SKM-1 treated with dmso at 0.1 percent for 144 hours (cell line): ENCODE data around the gene CTU2.
"Not testable (repeated sequence)": the region's sequence is repeated elsewhere in the genome, so short reads cannot be mapped to it uniquely, and the experiment has no call there.

Experiments used
- DNase-seq: peaks from one replicate; lab custom pipeline; 2025; ENCODE audit not compliant: unreplicated experiment; lab: John Stamatoyannopoulos, UW

Gene CTU2

GRCh38 chr16:88706229-88706964 lies at the start of gene CTU2, which contains the start of gene RNF166:
CTU2 (plus strand) TSS chr16:88706503; CDS start chr16:88706531, 28 bp downstream.
RNF166 (minus strand) TSS chr16:88706408; CDS start chr16:88706325, 83 bp downstream.
- peak; percentile 70 for DNase-seq

- no peak for DNase-seq
Measured at GRCh38 chr16:88657371-88657770, 48.9 kb upstream of the CTU2 start.

- no peak for DNase-seq
Measured at GRCh38 chr16:88658714-88659113, 47.6 kb upstream of the CTU2 start.

GRCh38 chr16:88659160-88659559 lies 47.1 kb upstream of the CTU2 start:
- DNase-seq: no peak

- DNase-seq: no peak
Measured at GRCh38 chr16:88661468-88661867, 44.8 kb upstream of the CTU2 start.

GRCh38 chr16:88662222-88662842 lies 44.0 kb upstream of the CTU2 start:
- no peak for DNase-seq

- peak; percentile 97 for DNase-seq
Measured at GRCh38 chr16:88662843-88663606, 43.3 kb upstream of the CTU2 start, which contains the start of gene MVD. MVD (minus strand) TSS chr16:88663091; CDS start chr16:88663080, 11 bp downstream.

GRCh38 chr16:88665148-88665547 lies 41.2 kb upstream of the CTU2 start:
- DNase-seq: no peak

GRCh38 chr16:88665570-88665969 lies 40.7 kb upstream of the CTU2 start:
- no peak for DNase-seq

GRCh38 chr16:88667461-88667860 lies 38.8 kb upstream of the CTU2 start:
- DNase-seq: no peak

- DNase-seq: not testable (repeated sequence)
Measured at GRCh38 chr16:88669493-88669892, 36.8 kb upstream of the CTU2 start.

- no peak for DNase-seq
Measured at GRCh38 chr16:88669980-88670379, 36.3 kb upstream of the CTU2 start.

- no peak for DNase-seq
Measured at GRCh38 chr16:88671806-88672205, 34.5 kb upstream of the CTU2 start.

- no peak for DNase-seq
Measured at GRCh38 chr16:88672776-88673175, 33.5 kb upstream of the CTU2 start.

- DNase-seq: no peak
Measured at GRCh38 chr16:88673716-88674379, 32.5 kb upstream of the CTU2 start.

- no peak for DNase-seq
Measured at GRCh38 chr16:88676502-88677242, 29.6 kb upstream of the CTU2 start.

GRCh38 chr16:88677721-88678120 lies 28.6 kb upstream of the CTU2 start:
- DNase-seq: no peak

GRCh38 chr16:88678224-88678979 lies 27.9 kb upstream of the CTU2 start:
- no peak for DNase-seq

GRCh38 chr16:88680554-88681083 lies 25.7 kb upstream of the CTU2 start:
- DNase-seq: no peak
